GM23338 (cell line): ENCODE measurements around the gene LAMTOR1. TPM values are rescaled to one million over a fixed set of nuclear protein-coding genes. Genes with fewer than 3 reads are reported as not detected.

ENCODE experiments used
- ATAC-seq: fragments of 200-7000 bp; cut with Tn5 transposase; 3 replicates; pipeline ENCODE4 v1.9.1; 2020
- DNase-seq: peaks from one replicate; pipeline ENCODE4 v3.0.0-alpha.2; 2015; ENCODE audit warnings: low spot score
- H2AFZ ChIP-seq: fragments of 200-600 bp; sonication (generic); 2 replicates; pipeline ENCODE4 v1.8.0; 2016; ENCODE audit warnings: antibody characterized with exemption, mild to moderate bottlenecking, moderate library complexity
- H3F3A ChIP-seq: fragments of 200-600 bp; sonication (generic); replicated peaks from 2 replicates; pipeline ENCODE4 v1.8.0; 2017; ENCODE audit warnings: antibody characterized with exemption, mixed run types, low read depth
- H3K27ac ChIP-seq: fragments of 200-600 bp; sonication (generic); 2 replicates; pipeline ENCODE4 v1.6.1; 2016; ENCODE audit warnings: low read depth
- H3K27me3 ChIP-seq: fragments of 200-600 bp; sonication (generic); 2 replicates; pipeline ENCODE4 v1.8.0; 2016; ENCODE audit warnings: mild to moderate bottlenecking, mixed run types, moderate library complexity; ENCODE audit not compliant: insufficient read depth
- H3K36me3 ChIP-seq: fragments of 200-600 bp; sonication (generic); 2 replicates; pipeline ENCODE4 v1.8.0; 2016; ENCODE audit warnings: mild to moderate bottlenecking; ENCODE audit not compliant: insufficient read depth
- H3K4me1 ChIP-seq: fragments of 200-600 bp; sonication (generic); 2 replicates; pipeline ENCODE4 v1.8.0; 2016; ENCODE audit warnings: mild to moderate bottlenecking, moderate library complexity; ENCODE audit not compliant: insufficient read depth
- H3K4me2 ChIP-seq: fragments of 200-600 bp; sonication (generic); 2 replicates; pipeline ENCODE4 v1.7.1; 2017; ENCODE audit warnings: mixed run types
- H3K4me3 ChIP-seq: fragments of 200-600 bp; sonication (generic); 2 replicates; pipeline ENCODE4 v1.6.1; 2016; ENCODE audit warnings: mixed run types
- H3K79me2 ChIP-seq: fragments of 200-600 bp; sonication (generic); replicated peaks from 2 replicates; pipeline ENCODE4 v1.8.0; 2017; ENCODE audit warnings: mild to moderate bottlenecking; ENCODE audit not compliant: insufficient read depth
- H3K9me2 ChIP-seq: fragments of 200-600 bp; sonication (generic); 2 replicates; pipeline ENCODE4 v1.8.0; 2017; ENCODE audit not compliant: insufficient read depth
- H4K20me1 ChIP-seq: fragments of 200-600 bp; sonication (generic); replicated peaks from 2 replicates; pipeline ENCODE4 v1.8.0; 2017; ENCODE audit warnings: mild to moderate bottlenecking; ENCODE audit not compliant: insufficient read depth
- H3K27ac Mint-ChIP-seq: 2 replicates; pipeline ENCODE4 v1.8.0; 2020; ENCODE audit warnings: inconsistent platforms, mild to moderate bottlenecking, moderate library complexity, mixed read lengths
- H3K27me3 Mint-ChIP-seq: 3 replicates; pipeline ENCODE4 v1.8.0; 2022; ENCODE audit warnings: low read depth, mild to moderate bottlenecking, moderate library complexity, mixed read lengths, inconsistent platforms; ENCODE audit not compliant: insufficient read depth, poor library complexity
- H3K36me3 Mint-ChIP-seq: 3 replicates; pipeline ENCODE4 v1.8.0; 2021; ENCODE audit warnings: low read depth, mild to moderate bottlenecking, inconsistent platforms, moderate library complexity, mixed read lengths
- H3K4me1 Mint-ChIP-seq: 3 replicates; pipeline ENCODE4 v1.8.0; 2020; ENCODE audit warnings: mild to moderate bottlenecking, inconsistent platforms, mixed read lengths
- H3K4me3 Mint-ChIP-seq: 3 replicates; pipeline ENCODE4 v1.8.0; 2021; ENCODE audit warnings: moderate library complexity, mild to moderate bottlenecking, inconsistent platforms, mixed read lengths
- H3K9me3 Mint-ChIP-seq: 3 replicates; pipeline ENCODE4 v1.8.0; 2020; ENCODE audit warnings: moderate library complexity, mild to moderate bottlenecking, inconsistent platforms, mixed read lengths
- CTCF ChIP-seq, 2 experiments: fragments of 200-600 bp in 1 of 2; sonication (generic) in 1 of 2; conservative IDR thresholded peaks; 2 replicates each; pipeline versions ENCODE4 v1.5.1 to v1.6.1; 2016 to 2017; ENCODE audit warnings: antibody characterized with exemption in 2 of 2, low read depth in 2 of 2, mild to moderate bottlenecking in 2 of 2, moderate library complexity in 1 of 2
- ETS1 ChIP-seq: IDR thresholded peaks from 2 replicates; pipeline ENCODE4 v1.6.1; 2016; ENCODE audit warnings: antibody characterized with exemption
- EZH2phosphoT487 ChIP-seq: fragments of 200-600 bp; sonication (generic); IDR thresholded peaks from one replicate; pipeline ENCODE4 v1.8.1; 2018; ENCODE audit warnings: antibody characterized with exemption; ENCODE audit not compliant: unreplicated experiment
- JUNB ChIP-seq: IDR thresholded peaks from one replicate; pipeline ENCODE4 v1.6.1; 2016; ENCODE audit warnings: antibody characterized with exemption; ENCODE audit not compliant: unreplicated experiment
- STAT1 ChIP-seq: IDR thresholded peaks from one replicate; pipeline ENCODE4 v1.6.1; 2016; ENCODE audit warnings: antibody characterized with exemption; ENCODE audit not compliant: unreplicated experiment
- ZNF114 ChIP-seq: fragments of 250-450 bp; sonication (Bioruptor Pico); IDR thresholded peaks from 2 replicates; pipeline ENCODE4 v1.5.0; 2020; ENCODE audit warnings: mild to moderate bottlenecking, moderate library complexity
- polyA plus RNA-seq: library from polyadenylated mRNA; unstranded; fragments of >200 nt; fragmentation: Nextera tagmentation; extraction: Ambion mirVana; gene quantifications from 2 replicates; pipeline ENCODE4 v1.2.1, GENCODE V29; 2016
- total RNA-seq: library from RNA; depleted of rRNA; stranded (reverse); fragments of >200 nt; shearing (Covaris generic); gene quantifications from 2 replicates; pipeline ENCODE4 v1.2.3, GENCODE V29; 2014

LAMTOR1 gene
- total and polyA plus RNA-seq, 2 experiments from 2014 or later = 112 to 157 TPM

- peaks cover 6% of the 10 kb centered on the region; the same call in 1 of the 2 replicates for H3K4me1 ChIP-seq
- H3K9me2 ChIP-seq = no peaks in the 10 kb centered on the region
- TF ChIP-seq JUNB = no peak
- no peak overlapping the region for H3K4me2 ChIP-seq
- peaks cover 29% of the 10 kb centered on the region for H3K79me2 ChIP-seq
- peaks cover 56% of the 10 kb centered on the region for H3K36me3 Mint-ChIP-seq
- H3K4me3 ChIP-seq = no peak overlapping the region
- peaks cover 15% of the 10 kb centered on the region for H3K27me3 Mint-ChIP-seq
- no peaks in the 10 kb centered on the region; the same call in 1 of the 3 replicates for H3K9me3 Mint-ChIP-seq
- H3K27ac ChIP-seq = no peak overlapping the region
- ATAC-seq (no peak), DNase-seq (no peak)
- peaks cover 3% of the 10 kb centered on the region for H4K20me1 ChIP-seq
- H2AFZ ChIP-seq = no peak overlapping the region
- peaks cover 3% of the 10 kb centered on the region; the same call in 1 of the 2 replicates for H3F3A ChIP-seq
- no peak overlapping the region for H3K27ac Mint-ChIP-seq
- no peak overlapping the region for H3K4me3 Mint-ChIP-seq
- peaks cover 5% of the 10 kb centered on the region; the same call in 1 of the 2 replicates for H3K36me3 ChIP-seq
- H3K27me3 ChIP-seq = no peaks in the 10 kb centered on the region
- H3K4me1 Mint-ChIP-seq = peaks cover 18% of the 10 kb centered on the region
Measured at GRCh38 chr11:72098741-72099140, 4.4 kb downstream of the LAMTOR1 start.

GRCh38 chr11:72091292-72091691, 11.8 kb downstream of the LAMTOR1 start:
- Histone ChIP-seq H3F3A (no peaks in the 10 kb centered on the region; the same call in 1 of the 2 replicates), H3K27me3 (no peaks in the 10 kb centered on the region), H3K27ac (peak overlapping the region; percentile 33; the same call in 1 of the 2 replicates), H2AFZ (no peak overlapping the region), H3K79me2 (no peaks in the 10 kb centered on the region), H3K4me3 (no peak overlapping the region), H3K36me3 (no peaks in the 10 kb centered on the region; the same call in 1 of the 2 replicates), H4K20me1 (no peaks in the 10 kb centered on the region; the same call in 1 of the 2 replicates), H3K4me1 (no peaks in the 10 kb centered on the region), H3K4me2 (no peak overlapping the region), H3K9me2 (no peaks in the 10 kb centered on the region)
- peak; percentile 94 for DNase-seq
- Mint-ChIP-seq H3K9me3 (no peaks in the 10 kb centered on the region; the same call in 2 of the 3 replicates), H3K27me3 (peaks cover 3% of the 10 kb centered on the region), H3K4me3 (no peak overlapping the region), H3K36me3 (peaks cover 12% of the 10 kb centered on the region; the same call in 2 of the 3 replicates), H3K4me1 (peaks cover 15% of the 10 kb centered on the region), H3K27ac (peak overlapping the region; percentile 82)
- peak; percentile 99 for ATAC-seq
- TF ChIP-seq STAT1 (no peak), CTCF (conservative IDR thresholded peaks at IDR 0.05; ENCODE audit: low read depth in 2 of 2) (peak; percentile 78 to 95)

- no peaks in the 10 kb centered on the region for H3K36me3 Mint-ChIP-seq
- no peaks in the 10 kb centered on the region; the same call in 1 of the 2 replicates for H4K20me1 ChIP-seq
- H3K4me1 Mint-ChIP-seq = peaks cover 19% of the 10 kb centered on the region
- no peak for ATAC-seq
- no peak overlapping the region for H3K27ac ChIP-seq
- DNase-seq = no peak
- no peaks in the 10 kb centered on the region for H3K79me2 ChIP-seq
- H3K4me2 ChIP-seq = no peak overlapping the region
- no peak overlapping the region for H3K27ac Mint-ChIP-seq
- H3K4me1 ChIP-seq = no peaks in the 10 kb centered on the region
- H3K9me3 Mint-ChIP-seq = no peaks in the 10 kb centered on the region; the same call in 2 of the 3 replicates
- H3K4me3 Mint-ChIP-seq = no peak overlapping the region
- no peaks in the 10 kb centered on the region; the same call in 1 of the 2 replicates for H3F3A ChIP-seq
- no peaks in the 10 kb centered on the region for H3K36me3 ChIP-seq
- no peaks in the 10 kb centered on the region for H3K27me3 ChIP-seq
- no peaks in the 10 kb centered on the region for H3K9me2 ChIP-seq
- no peak overlapping the region for H2AFZ ChIP-seq
- H3K4me3 ChIP-seq = no peak overlapping the region
- no peaks in the 10 kb centered on the region for H3K27me3 Mint-ChIP-seq
- TF ChIP-seq STAT1 = no peak
- TF ChIP-seq JUNB = no peak
- no peak for TF ChIP-seq EZH2phosphoT487
- no peak for TF ChIP-seq ZNF114
- no peak for TF ChIP-seq ETS1
Measured at GRCh38 chr11:72088076-72088808, 14.9 kb downstream of the LAMTOR1 start.
